ENCODE results near the gene PAK1IP1.
"Not testable (repeated sequence)": the region's sequence is repeated elsewhere in the genome, so short reads cannot be mapped to it uniquely, and the experiment has no call there.

Gene PAK1IP1

DNA sequence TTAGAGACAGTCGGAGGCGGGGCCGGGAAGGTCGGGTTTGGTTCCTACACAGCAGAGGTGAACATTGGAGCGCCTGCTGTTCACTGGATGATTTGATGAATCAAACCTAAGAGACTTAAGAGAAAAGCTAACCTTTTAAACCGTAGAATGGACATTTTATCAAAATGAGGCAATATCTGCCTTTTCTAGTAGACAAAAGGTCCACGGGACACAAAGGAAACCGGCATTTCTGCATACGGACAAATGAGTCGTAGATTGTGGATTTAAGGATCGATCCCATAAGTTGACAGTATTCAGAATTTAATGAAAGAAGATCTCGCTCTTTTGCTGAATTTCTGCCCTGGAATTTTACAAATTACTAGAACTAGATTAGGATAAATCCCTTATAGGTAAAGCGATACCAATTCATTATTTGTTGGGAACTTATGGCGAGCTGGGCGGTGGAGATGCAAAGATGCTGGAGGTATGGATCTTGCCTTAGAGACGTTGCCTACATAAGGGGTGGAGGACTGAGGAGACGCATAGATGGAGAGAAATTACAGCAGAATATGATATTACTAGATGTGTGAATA, 400 bp downstream of the PAK1IP1 start:
- no peak for DNase-seq

DNA sequence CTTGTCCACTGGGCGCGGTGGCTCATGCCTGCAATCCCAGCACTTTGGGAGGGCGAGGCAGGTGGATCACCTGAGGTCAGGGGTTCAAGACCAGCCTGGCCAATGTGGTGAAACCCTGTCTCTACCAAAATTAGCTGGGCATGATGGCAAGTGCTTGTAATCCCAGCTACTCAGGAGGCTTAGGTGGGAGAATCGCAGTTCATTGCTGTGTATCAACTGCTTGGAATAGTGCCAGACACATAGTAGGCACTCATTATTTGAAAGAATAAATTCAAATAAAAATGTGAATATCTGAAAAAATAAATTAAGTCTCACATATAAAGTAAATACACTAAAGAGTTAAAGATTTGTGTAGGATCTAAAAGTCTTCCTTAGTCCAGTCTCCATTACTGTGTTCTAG, 1.9 kb downstream of the PAK1IP1 start:
- DNase-seq, result no peak

DNA sequence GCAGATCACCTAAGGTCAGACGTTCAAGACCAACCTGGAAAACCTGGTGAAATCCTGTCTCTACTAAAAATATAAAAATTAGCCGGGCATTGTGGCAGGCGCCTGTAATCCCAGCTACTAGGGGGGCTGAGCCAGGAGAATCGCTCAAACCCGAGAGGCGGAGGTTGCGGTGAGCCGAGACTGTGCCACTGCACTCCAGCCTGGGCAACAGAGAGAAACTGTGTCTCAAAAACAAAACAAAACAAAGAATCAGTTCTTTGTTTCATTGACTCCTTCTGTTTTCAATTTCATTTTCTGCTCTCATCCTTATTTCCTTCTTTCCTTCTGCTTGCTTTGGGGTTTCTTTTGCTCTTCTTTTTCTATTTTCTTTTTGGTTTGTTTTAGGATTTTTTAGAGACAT, 19.2 kb downstream of the PAK1IP1 start:
- no peak for DNase-seq

DNA sequence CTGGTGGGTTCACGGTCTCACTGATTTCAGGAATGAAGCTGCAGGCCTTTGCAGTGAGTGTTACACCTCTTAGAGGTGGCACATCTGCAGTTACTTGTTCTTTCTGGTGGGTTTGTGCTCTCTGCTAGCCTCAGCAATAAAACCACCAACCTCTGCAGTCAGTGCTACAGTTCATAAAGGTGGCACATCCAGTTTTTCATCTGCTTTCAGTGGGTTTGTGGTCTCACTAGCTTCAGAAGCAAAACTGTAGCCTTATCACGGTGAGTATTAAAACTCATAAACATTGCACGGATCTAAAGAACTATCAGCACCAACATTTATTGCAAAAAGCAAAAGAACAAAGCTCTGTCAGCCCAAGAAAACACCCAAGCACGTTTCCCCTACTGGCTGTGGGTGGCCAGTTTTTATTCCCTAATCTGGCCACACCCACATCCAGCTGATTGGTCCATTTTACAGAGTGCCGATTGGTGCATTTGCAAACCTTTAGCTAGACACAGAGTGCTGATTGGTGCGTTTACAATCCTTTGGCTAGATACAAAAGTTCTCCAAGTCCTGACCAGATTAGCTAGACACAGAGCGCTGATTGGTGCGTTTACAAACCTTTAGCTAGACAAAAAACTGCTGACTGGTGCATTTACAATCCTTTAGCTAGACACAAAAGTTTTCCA, 24.7 kb downstream of the PAK1IP1 start:
- DNase-seq, result peak; percentile 68

DNA sequence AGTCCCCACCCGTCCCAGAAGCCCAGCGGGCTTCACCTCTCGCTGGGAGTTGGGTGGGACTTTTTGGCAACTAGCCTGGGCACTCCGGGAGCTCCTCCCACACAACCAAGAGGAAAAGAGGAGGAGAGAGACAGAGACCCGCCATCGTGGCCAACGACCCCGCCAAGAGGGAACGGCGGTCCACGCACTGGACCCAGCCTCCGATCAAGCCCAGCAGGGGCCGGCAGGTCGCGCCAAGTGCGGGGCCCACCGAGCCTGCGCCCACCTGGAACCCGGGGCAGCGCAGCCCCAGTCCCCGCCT, 25.1 kb downstream of the PAK1IP1 start:
- no peak for DNase-seq

DNA sequence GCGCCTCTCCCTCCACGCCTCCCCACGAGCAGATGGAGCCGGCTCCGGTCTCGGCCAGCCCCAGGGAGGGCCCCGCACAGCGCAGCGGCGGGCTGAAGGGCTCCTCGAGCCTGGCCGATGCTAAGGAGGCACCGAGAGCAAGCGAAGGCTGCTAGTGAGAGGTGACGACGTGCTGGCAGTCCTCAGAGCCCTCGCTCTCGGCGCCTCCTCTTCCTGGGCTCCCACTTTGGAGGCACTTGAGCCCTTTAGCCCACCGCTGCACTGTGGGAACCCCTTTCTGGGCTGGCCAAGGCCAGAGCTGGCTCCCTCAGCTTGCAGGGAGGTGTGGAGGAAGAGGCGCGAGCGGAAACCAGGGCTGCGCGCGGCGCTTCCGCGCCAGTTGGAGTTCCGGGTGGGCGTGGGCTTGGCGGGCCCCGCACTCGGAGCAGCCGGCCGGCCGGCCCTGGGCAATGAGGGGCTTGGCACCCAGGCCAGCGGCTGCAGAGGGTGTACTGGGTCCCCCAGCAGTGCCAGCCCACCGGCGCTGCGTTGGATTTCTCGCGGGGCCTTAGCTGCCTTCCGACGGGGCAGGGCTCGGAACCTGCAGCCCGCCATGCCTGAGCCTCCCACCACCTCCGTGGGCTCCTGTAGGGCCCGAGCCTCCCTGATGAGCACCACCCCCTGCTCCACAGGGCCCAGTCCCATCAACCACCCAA, 25.6 kb downstream of the PAK1IP1 start:
- peak; percentile 61 for DNase-seq

DNA sequence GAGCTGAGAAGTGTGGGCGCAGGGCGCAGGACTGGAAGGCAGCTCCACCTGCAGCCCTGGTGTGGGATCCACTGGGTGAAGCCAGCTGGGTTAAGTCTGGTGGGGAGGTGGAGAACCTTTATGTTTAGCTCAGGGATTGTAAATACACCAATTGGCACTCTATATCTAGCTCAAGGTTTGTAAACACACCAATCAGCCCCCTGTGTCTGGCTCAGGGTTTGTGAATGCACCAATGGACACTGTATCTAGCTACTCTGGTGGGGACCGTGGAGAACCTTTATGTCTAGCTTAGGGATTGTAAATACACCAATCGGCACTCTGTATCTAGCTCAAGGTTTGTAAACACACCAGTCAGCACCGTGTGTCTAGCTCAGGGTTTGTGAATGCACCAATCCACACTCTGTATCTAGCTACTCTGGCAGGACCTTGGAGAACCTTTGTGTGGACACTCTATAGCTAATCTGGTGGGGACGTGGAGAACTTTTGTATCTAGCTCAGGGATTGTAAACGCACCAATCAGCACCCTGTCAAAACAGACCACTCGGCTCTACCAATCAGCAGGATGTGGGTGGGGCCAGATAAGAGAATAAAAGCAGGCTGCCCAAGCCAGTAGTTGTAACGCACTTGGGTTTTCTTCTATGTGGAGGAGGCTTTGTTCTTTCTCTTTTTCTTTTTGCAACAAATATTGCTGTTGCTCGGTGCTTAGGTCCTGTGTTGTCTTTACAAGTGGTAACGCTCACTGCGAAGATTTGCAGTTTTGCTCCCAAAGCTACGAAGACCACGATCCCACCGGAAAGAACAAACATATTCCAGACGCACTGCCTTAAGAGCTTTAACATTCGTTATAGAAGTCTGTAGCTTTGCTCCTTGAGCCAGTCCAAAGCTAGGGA, 26.4 kb downstream of the PAK1IP1 start:
- DNase-seq, result not testable (repeated sequence)

DNA sequence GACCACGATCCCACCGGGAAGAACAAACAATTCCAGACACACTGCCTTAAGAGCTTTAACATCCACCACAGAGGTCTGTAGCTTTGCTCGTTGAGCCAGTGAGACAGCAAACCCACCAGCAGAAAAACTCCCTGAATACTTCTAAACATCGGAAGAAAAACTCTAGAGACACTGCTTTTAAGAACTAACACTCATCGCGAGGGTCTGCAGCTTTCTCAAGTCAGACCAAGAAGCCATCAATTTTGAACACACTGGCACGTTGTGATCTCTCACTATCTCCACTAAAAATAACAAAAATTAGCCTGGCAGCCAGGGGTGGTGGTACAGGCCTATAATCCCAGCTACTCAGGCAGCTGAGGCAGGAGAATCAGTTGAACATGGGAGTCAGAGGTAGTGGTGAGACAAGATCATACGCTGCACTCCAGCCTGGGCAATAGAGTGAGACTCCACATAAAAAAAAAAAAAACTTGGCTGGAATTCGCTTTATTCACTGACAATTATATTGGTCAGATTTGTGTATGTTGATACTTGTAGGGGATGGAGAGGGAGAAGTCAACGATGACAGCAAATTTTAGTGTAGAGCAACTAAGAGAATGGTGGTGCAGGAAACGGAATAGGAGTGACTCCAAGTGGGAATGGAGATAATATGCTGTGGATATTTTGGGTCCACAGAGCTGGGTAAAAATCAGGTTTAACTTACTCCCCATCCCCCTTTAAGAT, 27.2 kb downstream of the PAK1IP1 start:
- no peak for DNase-seq

DNA sequence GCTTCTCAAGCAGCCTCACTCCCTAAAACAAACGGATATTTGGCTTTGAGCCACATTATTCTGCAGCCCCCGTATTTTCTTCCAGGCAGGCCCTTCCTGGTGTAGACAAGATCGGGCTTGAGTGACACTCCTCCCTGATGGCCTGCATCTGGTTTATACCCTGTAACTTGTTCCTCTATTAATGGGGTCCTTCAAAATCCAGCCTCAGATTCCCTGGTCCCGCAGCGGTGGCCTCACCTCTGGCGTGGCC, 27.7 kb downstream of the PAK1IP1 start:
- no peak for DNase-seq

DNA sequence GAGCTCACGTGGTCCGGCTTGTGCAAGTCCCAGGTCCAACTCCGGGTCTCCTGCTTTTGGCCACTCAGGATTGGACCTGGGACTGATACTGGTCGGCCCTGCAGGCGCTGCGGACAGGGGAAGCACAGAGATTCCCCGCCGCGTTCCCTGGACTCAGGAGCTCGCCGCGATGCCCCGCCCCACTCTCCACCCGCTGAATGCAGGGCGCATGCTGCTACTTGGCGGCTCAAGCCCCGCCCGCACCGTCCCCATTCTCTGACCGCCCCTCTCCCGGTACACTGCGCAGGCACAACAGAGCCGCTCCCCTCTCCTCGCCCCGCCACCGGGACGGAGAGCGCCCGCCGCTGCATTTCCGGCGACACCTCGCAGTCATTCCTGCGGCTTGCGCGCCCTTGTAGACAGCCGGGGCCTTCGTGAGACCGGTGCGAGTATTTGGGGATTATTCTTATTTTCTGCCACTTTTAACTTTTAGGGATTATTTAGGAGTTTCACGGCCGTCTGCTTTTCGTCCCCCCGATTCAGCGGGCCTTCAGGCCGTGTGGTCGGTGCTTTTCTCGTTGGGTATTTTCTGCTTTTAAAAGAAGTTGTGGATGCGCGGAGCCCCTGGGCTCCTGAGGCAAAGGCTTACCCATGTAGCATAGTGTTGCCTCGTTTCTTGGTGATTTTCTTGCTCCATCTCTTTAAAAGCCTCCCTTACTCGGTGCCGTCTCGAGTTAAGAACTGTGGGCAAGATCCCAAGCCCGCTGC, 28.2 kb downstream of the PAK1IP1 start, which contains the start of gene TMEM14C:
TSS of gene TMEM14C (plus strand) at position 251 of the 747 bp plus-strand sequence. CDS start 1,544 bp downstream, outside the sequence.
- peak; percentile 81 for DNase-seq

DNA sequence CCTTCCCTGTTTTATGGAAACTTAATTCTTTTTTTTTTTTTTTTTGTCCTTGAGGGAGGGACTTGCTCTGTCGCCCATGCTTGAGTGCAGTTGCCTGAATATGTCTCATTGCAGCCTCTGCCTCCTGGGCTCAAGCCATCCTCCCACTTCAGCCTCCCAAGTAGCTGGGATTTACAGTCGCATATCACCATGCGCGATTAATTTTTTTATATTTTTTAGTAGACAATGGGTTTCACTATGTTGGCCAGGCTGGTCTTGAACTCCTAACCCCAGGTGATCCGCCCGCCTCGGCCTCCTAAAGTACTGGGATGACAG, 28.8 kb downstream of the PAK1IP1 start:
- no peak for DNase-seq

DNA sequence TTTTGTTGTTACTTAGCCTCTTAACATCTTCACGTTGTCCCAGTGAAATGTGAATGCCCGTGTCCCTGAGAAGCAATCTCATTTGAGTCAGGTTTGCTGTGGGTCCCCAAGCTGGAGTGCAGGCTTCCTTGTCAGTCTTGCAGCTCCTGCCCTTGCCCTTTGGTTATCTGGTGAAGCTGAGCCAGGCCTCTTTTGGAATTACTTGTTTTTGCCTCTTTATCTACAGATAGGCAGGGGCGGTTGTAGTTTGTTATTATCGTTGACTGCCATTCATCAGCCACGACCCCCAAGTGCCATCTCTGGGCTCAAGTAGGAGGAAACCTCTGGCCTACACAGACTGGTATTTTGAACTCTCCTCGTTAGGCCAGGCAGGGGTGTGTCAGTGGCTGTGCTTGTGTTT, 30.3 kb downstream of the PAK1IP1 start:
- DNase-seq, result no peak

DNA sequence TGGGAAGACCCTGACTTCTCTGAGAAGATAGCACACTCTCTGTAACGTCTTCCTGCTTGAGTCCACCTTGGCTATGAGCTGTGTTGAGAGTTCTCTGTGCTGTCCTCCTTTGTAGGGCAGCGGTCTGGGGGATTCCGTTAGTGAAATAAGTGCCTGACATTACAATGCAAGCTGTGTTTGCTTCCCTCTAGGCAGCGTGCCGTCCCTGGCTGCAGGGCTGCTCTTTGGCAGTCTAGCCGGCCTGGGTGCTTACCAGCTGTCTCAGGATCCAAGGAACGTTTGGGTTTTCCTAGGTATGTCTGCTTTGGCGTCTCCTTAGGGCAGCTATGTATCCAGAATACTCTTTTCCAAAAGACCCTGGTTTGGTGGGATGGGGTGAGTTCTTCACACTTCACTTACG, 30.9 kb downstream of the PAK1IP1 start:
- no peak for DNase-seq

DNA sequence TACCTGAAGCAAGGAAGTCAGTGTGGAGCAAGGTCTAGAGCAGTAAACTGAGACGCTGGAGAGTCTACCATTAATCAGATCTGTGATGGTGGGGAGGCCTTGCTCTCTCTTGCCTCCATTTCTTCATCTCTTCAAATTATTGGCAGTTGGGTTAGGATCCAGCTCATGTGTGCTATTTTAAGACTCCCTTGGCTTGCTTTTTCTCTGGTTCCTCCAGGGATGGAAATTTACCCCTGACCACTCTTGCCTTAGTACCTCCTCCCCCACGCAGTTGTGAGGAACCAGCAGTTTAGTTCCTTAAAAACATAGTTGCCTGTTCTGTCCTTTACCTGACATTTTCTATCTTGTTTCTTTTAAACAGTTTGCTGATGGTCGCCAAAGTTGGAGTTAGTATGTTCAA, 35.5 kb downstream of the PAK1IP1 start:
- DNase-seq, result no peak

DNA sequence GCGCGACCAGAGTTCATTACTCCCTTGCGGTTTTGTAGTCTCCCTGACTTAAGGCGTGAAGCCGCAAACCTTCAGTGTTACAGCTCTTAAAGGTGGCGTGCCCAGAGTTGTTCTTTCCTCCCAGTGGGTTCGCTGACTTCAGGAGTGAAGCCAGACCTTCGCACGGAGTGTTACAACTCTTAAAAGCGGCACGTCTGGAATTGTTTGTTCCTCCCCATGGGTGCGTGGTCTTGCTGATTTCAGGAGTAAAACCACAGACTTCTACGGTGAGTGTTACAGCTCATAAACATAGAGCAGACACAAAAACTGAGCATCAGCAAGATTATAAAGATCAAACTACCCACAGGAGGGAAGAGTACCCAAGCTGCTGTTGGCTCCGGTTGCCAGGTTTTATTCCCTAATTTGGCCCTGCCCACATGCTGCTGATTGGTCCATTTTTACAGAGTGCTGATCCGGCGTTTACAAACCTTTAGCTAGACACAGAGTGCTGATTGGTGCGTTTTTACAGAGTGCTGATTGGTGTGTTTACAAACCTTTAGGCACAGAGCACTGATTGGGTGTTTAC, 38.5 kb downstream of the PAK1IP1 start:
- DNase-seq, result peak; percentile 47

DNA sequence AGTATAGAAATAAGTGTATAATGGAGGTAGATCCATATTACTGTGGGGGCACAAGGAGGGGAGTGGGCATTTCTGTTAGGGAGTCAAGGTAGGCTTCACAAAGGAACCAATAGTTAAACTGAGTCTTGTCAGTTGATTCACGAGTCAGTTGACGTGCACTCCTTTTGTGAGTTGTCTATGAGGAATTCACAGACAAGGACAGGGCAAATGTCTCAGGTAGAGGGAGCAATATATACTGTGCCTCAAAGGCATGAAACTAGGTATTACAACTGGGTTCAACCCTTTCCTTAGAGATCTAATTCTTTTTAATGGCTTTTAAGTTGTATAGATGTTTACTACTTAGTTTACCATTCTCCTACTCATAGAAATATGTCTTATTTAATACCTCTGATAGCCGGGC, 39.1 kb downstream of the PAK1IP1 start:
- no peak for DNase-seq

DNA sequence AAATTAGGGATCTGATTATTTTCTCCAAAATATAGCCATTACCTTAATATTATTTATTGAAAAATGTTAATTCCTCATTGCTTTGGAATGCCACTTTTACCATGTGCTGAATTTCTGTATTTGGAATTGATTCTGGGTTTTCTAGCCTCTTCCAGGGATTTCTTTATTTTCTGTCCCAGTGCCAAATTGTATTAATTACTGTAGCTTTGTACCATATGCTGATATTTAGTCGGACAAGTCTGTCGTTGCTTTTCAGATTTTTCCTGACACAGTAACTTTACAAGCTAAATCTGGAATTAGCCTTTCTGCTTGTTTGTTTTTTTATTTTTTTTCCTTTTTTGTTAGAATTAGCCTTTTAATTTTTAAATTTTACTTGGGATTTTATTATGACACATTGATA, 42.0 kb downstream of the PAK1IP1 start:
- no peak for DNase-seq

DNA sequence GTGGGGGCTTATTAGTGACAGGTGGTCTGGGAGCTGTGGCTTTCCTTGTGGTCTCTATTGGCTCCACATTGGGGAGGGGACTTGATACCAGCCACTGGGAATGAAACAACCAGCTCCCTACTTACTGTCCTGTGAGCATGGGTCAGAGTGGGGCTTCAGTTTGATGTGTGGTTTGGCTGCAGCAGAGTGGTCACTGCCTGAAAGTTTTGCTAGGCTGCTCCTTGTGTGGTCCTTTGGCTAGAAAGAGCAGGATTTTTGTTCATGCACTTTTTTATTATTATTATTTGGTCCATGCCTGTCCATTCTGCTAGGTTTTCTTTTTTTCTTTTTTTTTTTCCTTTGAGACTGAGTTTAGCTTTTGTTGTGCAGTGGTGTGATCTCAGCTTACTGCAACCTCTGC, 45.3 kb downstream of the PAK1IP1 start:
- DNase-seq, result no peak

DNA sequence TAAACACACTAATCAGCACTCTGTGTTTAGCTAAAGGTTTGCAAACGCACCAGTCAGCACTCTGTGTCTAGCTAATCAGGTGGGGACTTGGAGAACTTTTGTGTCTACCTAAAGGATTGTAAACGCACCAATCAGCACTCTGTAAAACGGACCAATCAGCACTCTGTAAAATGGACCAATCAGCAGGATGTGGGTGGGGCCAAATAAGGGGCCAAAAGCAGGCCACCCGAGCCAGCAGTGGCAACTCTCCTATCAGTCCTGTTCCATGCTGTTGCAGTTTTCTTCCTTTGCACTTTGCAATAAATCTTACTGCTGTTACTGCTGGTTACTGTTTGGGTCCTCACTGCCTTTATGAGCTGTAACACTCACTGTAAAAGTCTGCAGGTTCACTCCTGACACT, 46.9 kb downstream of the PAK1IP1 start:
- not testable (repeated sequence) for DNase-seq

DNA sequence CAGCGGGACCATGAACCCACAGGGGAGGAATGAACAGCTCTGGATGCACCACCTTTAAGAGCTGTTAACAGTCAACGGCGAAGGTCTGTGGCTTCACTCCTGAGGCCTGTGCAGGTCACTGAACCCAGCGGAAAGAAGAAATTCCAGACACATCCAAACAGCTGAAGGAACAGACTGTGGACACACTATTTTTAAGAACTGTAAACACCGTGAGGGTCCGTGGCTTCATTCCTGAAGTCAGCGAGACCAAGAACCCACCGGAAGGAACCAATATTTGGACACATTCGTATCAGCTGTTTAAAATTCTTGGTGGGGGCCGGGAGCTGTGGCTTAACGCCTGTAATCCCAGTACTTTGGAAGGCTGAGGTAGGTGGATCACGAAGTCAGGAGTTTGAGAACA, 47.5 kb downstream of the PAK1IP1 start:
- DNase-seq, result no peak

DNA sequence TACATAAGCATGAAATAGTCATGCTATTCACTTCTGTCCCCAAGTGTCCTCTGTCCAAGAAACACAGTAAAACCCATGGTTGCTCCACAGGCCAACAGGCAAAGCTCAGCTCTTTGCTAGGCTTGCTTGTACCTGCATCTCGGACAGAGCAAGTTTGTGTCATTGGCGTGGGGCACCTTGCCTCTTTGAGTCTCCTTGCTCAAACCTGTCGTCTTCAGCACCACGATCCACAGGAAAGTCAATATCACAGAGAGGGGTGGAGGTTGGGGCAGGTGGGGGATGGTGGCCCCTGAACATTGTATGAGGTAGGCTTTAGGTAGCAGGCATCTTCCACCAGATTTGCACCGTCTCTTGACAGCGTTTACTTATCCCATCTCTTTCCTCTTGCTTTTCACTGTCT, 48.7 kb downstream of the PAK1IP1 start:
- no peak for DNase-seq

DNA sequence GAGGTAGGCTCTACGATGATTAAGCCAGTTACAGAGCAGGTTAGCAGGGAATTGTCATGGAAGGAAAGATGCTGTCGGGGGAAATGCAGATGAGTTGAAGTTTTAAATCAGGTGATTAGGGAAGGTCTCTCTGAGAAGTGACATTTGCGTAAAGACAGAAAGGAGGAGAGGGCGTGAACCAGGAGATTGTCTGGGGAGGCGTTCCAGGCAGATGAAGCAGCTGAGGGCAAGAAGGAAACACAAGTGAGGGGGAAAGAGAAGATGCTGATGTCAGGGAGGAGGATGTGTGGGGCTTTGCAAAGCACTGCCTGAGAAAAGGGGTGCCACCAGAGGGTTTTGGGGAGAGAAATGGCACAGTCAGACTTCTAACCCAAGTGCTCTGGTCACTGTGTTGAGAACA, 50.3 kb downstream of the PAK1IP1 start:
- DNase-seq, result no peak
